GM12801 (cell line): ENCODE results near the gene ZNF747.

ENCODE experiments used
- CTCF ChIP-seq: IDR thresholded peaks from one replicate; pipeline ENCODE4 v1.5.1; 2011; ENCODE audit warnings: control low read depth; ENCODE audit not compliant: insufficient read length; ENCODE audit errors: extremely low read depth

The ZNF747 gene

GRCh38 chr16:30519120-30520049, 15.3 kb downstream of the ZNF747 start:
- TF ChIP-seq CTCF: no peak

- no peak for TF ChIP-seq CTCF
Measured at GRCh38 chr16:30518552-30518951, 16.1 kb downstream of the ZNF747 start.

- TF ChIP-seq CTCF: no peak
Measured at GRCh38 chr16:30515275-30515674, 19.4 kb downstream of the ZNF747 start.

GRCh38 chr16:30511509-30511908, 23.1 kb downstream of the ZNF747 start:
- TF ChIP-seq CTCF: no peak

GRCh38 chr16:30510376-30510938, 24.2 kb downstream of the ZNF747 start:
- no peak for TF ChIP-seq CTCF

- no peak for TF ChIP-seq CTCF
Measured at GRCh38 chr16:30509081-30509765, 25.4 kb downstream of the ZNF747 start.
